Jurkat, Clone E6-1 (cell line): ENCODE measurements around the gene ARHGAP4.
A peak's percentile ranks its signal among the peaks of the same experiment; 100 is the strongest.

Source experiments
- DNase-seq: peaks from one replicate; pipeline ENCODE4 v3.0.0-alpha.2; 2011; ENCODE audit warnings: low read depth, low spot score
- H3K4me3 ChIP-seq: 2 replicates; pipeline ENCODE4 v1.5.1; 2011; ENCODE audit warnings: mild to moderate bottlenecking, low read length, control low read depth, moderate library complexity

The ARHGAP4 gene

GRCh38 chrX:153913701-153914100 is 12.4 kb downstream of the ARHGAP4 start:
- DNase-seq = no peak
- H3K4me3 ChIP-seq = no peak overlapping the region

- DNase-seq = no peak
- no peak overlapping the region for H3K4me3 ChIP-seq
Observed at GRCh38 chrX:153913211-153913610, 12.9 kb downstream of the ARHGAP4 start.

- peak; percentile 47 for DNase-seq
- H3K4me3 ChIP-seq = no peak overlapping the region
Observed at GRCh38 chrX:153911798-153912197, 14.3 kb downstream of the ARHGAP4 start.

GRCh38 chrX:153910446-153910845 is 15.6 kb downstream of the ARHGAP4 start:
- H3K4me3 ChIP-seq = no peak overlapping the region
- no peak for DNase-seq

GRCh38 chrX:153909980-153910360 is 16.1 kb downstream of the ARHGAP4 start:
- H3K4me3 ChIP-seq = no peak overlapping the region
- DNase-seq = no peak

GRCh38 chrX:153909024-153909979 is 16.8 kb downstream of the ARHGAP4 start:
- H3K4me3 ChIP-seq = no peak overlapping the region
- no peak for DNase-seq

GRCh38 chrX:153908219-153908860 is 17.7 kb downstream of the ARHGAP4 start:
- H3K4me3 ChIP-seq = no peak overlapping the region
- DNase-seq = no peak

- H3K4me3 ChIP-seq = no peak overlapping the region
- DNase-seq = no peak
Observed at GRCh38 chrX:153907456-153907855, 18.6 kb downstream of the ARHGAP4 start.

GRCh38 chrX:153906126-153906917 is 19.7 kb downstream of the ARHGAP4 start:
- no peak overlapping the region for H3K4me3 ChIP-seq
- no peak for DNase-seq

- H3K4me3 ChIP-seq = no peak overlapping the region
- DNase-seq = no peak
Observed at GRCh38 chrX:153905481-153906095, 20.5 kb downstream of the ARHGAP4 start.

GRCh38 chrX:153903991-153904957 is 21.8 kb downstream of the ARHGAP4 start, which contains the start of gene AVPR2:
TSS of gene AVPR2 (plus strand) at chrX:153904673. CDS start at chrX:153905146, 473 bp downstream.
- no peak for DNase-seq
- no peak within 1 kb of the TSS for H3K4me3 ChIP-seq

- H3K4me3 ChIP-seq = no peak overlapping the region
- no peak for DNase-seq
Observed at GRCh38 chrX:153903238-153903980, 22.7 kb downstream of the ARHGAP4 start.

- no peak for DNase-seq
- no peak overlapping the region for H3K4me3 ChIP-seq
Observed at GRCh38 chrX:153902385-153902784, 23.7 kb downstream of the ARHGAP4 start.

- H3K4me3 ChIP-seq = no peak overlapping the region
- no peak for DNase-seq
Observed at GRCh38 chrX:153901753-153902140, 24.3 kb downstream of the ARHGAP4 start.

GRCh38 chrX:153900831-153901752 is 25.0 kb downstream of the ARHGAP4 start:
- DNase-seq = peak; percentile 87
- H3K4me3 ChIP-seq = peak overlapping the region; percentile 7; the same call in 1 of the 2 replicates

GRCh38 chrX:153897899-153898298 is 28.2 kb downstream of the ARHGAP4 start:
- no peak for DNase-seq
- no peak overlapping the region for H3K4me3 ChIP-seq
